ENCODE results near the gene TEX22. TPM values are rescaled to one million over a fixed set of nuclear protein-coding genes. Genes with fewer than 3 reads are reported as not detected.
A peak's percentile ranks its signal among the peaks of the same experiment; 100 is the strongest.

TEX22 gene
- total RNA-seq, 1 experiment from 2014 or later = 0.67 TPM

GRCh38 chr14:105444859-105445258, 46.5 kb downstream of the TEX22 start:
- peaks cover 16% of the 10 kb centered on the region for H3K36me3 ChIP-seq (ENCODE audit: insufficient read depth, low read length)
- no peak overlapping the region for H3K9ac ChIP-seq (ENCODE audit: low read length)
- H3K9me2 ChIP-seq (replicated peaks; ENCODE audit: insufficient read depth, low read length) = no peaks in the 10 kb centered on the region
- no peak overlapping the region for H2AFZ ChIP-seq (ENCODE audit: low read length)
- no peaks in the 10 kb centered on the region for H3K27me3 ChIP-seq (ENCODE audit: low read length)
- no peak for DNase-seq
- H3K9me3 ChIP-seq (ENCODE audit: low read length) = no peaks in the 10 kb centered on the region
- H3K4me3 ChIP-seq (ENCODE audit: low read length) = no peak overlapping the region
- H3K4me2 ChIP-seq (ENCODE audit: low read depth, low read length, poor library complexity, severe bottlenecking) = no peak overlapping the region
- H3K27ac ChIP-seq (ENCODE audit: low read length) = no peak overlapping the region
- 0 out of 2 replicates have a peak, but pooled peaks cover 3% of the 10 kb centered on the region for H3K4me1 ChIP-seq (ENCODE audit: low read length)
- H3K79me2 ChIP-seq (ENCODE audit: low read length) = peaks cover 14% of the 10 kb centered on the region
- peaks cover 41% of the 10 kb centered on the region for H4K20me1 ChIP-seq (ENCODE audit: insufficient read depth, low read depth, low read length)

GRCh38 chr14:105445290-105445689, 47.0 kb downstream of the TEX22 start:
- Histone ChIP-seq H3K4me3 (ENCODE audit: low read length) (no peak overlapping the region), H3K9me3 (ENCODE audit: low read length) (no peaks in the 10 kb centered on the region), H3K27ac (ENCODE audit: low read length) (no peak overlapping the region), H3K4me2 (ENCODE audit: low read depth, low read length, poor library complexity, severe bottlenecking) (no peak overlapping the region), H3K36me3 (ENCODE audit: insufficient read depth, low read length) (peaks cover 20% of the 10 kb centered on the region), H2AFZ (ENCODE audit: low read length) (no peak overlapping the region), H3K4me1 (ENCODE audit: low read length) (0 out of 2 replicates have a peak, but pooled peaks cover 3% of the 10 kb centered on the region), H3K9me2 (replicated peaks; ENCODE audit: insufficient read depth, low read length) (no peaks in the 10 kb centered on the region), H3K27me3 (ENCODE audit: low read length) (no peaks in the 10 kb centered on the region), H4K20me1 (ENCODE audit: insufficient read depth, low read depth, low read length) (peaks cover 41% of the 10 kb centered on the region), H3K9ac (ENCODE audit: low read length) (no peak overlapping the region), H3K79me2 (ENCODE audit: low read length) (peaks cover 11% of the 10 kb centered on the region)
- no peak for DNase-seq

- H3K79me2 ChIP-seq (ENCODE audit: low read length) = peaks cover 11% of the 10 kb centered on the region
- no peaks in the 10 kb centered on the region for H3K9me3 ChIP-seq (ENCODE audit: low read length)
- H3K27me3 ChIP-seq (ENCODE audit: low read length) = no peaks in the 10 kb centered on the region
- no peak overlapping the region for H3K9ac ChIP-seq (ENCODE audit: low read length)
- H3K9me2 ChIP-seq (replicated peaks; ENCODE audit: insufficient read depth, low read length) = no peaks in the 10 kb centered on the region
- H4K20me1 ChIP-seq (ENCODE audit: insufficient read depth, low read depth, low read length) = peaks cover 40% of the 10 kb centered on the region
- DNase-seq = no peak
- H3K4me2 ChIP-seq (ENCODE audit: low read depth, low read length, poor library complexity, severe bottlenecking) = no peak overlapping the region
- peaks cover 28% of the 10 kb centered on the region for H3K36me3 ChIP-seq (ENCODE audit: insufficient read depth, low read length)
- H3K27ac ChIP-seq (ENCODE audit: low read length) = no peak overlapping the region
- no peak overlapping the region for H3K4me3 ChIP-seq (ENCODE audit: low read length)
- no peak overlapping the region for H2AFZ ChIP-seq (ENCODE audit: low read length)
- H3K4me1 ChIP-seq (ENCODE audit: low read length) = 0 out of 2 replicates have a peak, but pooled peaks cover 3% of the 10 kb centered on the region
Observed at GRCh38 chr14:105445901-105446845, 47.8 kb downstream of the TEX22 start.

GRCh38 chr14:105446971-105447370, 48.6 kb downstream of the TEX22 start:
- H3K4me1 ChIP-seq (ENCODE audit: low read length) = 0 out of 2 replicates have a peak, but pooled peaks cover 3% of the 10 kb centered on the region
- peaks cover 11% of the 10 kb centered on the region for H3K79me2 ChIP-seq (ENCODE audit: low read length)
- no peak overlapping the region for H3K9ac ChIP-seq (ENCODE audit: low read length)
- H3K4me2 ChIP-seq (ENCODE audit: low read depth, low read length, poor library complexity, severe bottlenecking) = no peak overlapping the region
- peaks cover 42% of the 10 kb centered on the region for H4K20me1 ChIP-seq (ENCODE audit: insufficient read depth, low read depth, low read length)
- H3K27ac ChIP-seq (ENCODE audit: low read length) = no peak overlapping the region
- H3K4me3 ChIP-seq (ENCODE audit: low read length) = no peak overlapping the region
- peaks cover 31% of the 10 kb centered on the region for H3K36me3 ChIP-seq (ENCODE audit: insufficient read depth, low read length)
- no peaks in the 10 kb centered on the region for H3K9me3 ChIP-seq (ENCODE audit: low read length)
- no peak overlapping the region for H2AFZ ChIP-seq (ENCODE audit: low read length)
- no peaks in the 10 kb centered on the region for H3K9me2 ChIP-seq (replicated peaks; ENCODE audit: insufficient read depth, low read length)
- H3K27me3 ChIP-seq (ENCODE audit: low read length) = no peaks in the 10 kb centered on the region
- no peak for DNase-seq

- H3K4me1 ChIP-seq (ENCODE audit: low read length) = 0 out of 2 replicates have a peak, but pooled peaks cover 3% of the 10 kb centered on the region
- peaks cover 34% of the 10 kb centered on the region for H3K36me3 ChIP-seq (ENCODE audit: insufficient read depth, low read length)
- H4K20me1 ChIP-seq (ENCODE audit: insufficient read depth, low read depth, low read length) = peaks cover 41% of the 10 kb centered on the region
- H2AFZ ChIP-seq (ENCODE audit: low read length) = no peak overlapping the region
- no peaks in the 10 kb centered on the region for H3K9me3 ChIP-seq (ENCODE audit: low read length)
- no peak for DNase-seq
- peaks cover 11% of the 10 kb centered on the region for H3K79me2 ChIP-seq (ENCODE audit: low read length)
- no peak overlapping the region for H3K27ac ChIP-seq (ENCODE audit: low read length)
- no peak overlapping the region for H3K4me2 ChIP-seq (ENCODE audit: low read depth, low read length, poor library complexity, severe bottlenecking)
- H3K27me3 ChIP-seq (ENCODE audit: low read length) = no peaks in the 10 kb centered on the region
- no peaks in the 10 kb centered on the region for H3K9me2 ChIP-seq (replicated peaks; ENCODE audit: insufficient read depth, low read length)
- H3K9ac ChIP-seq (ENCODE audit: low read length) = peak overlapping the region; percentile 33; the same call in 1 of the 2 replicates
- no peak overlapping the region for H3K4me3 ChIP-seq (ENCODE audit: low read length)
Observed at GRCh38 chr14:105447651-105448640, 49.6 kb downstream of the TEX22 start.

GRCh38 chr14:105448706-105449111, 50.4 kb downstream of the TEX22 start:
- peaks cover 11% of the 10 kb centered on the region for H3K79me2 ChIP-seq (ENCODE audit: low read length)
- no peaks in the 10 kb centered on the region for H3K9me3 ChIP-seq (ENCODE audit: low read length)
- 0 out of 2 replicates have a peak, but pooled peaks cover 3% of the 10 kb centered on the region for H3K4me1 ChIP-seq (ENCODE audit: low read length)
- H3K27me3 ChIP-seq (ENCODE audit: low read length) = no peaks in the 10 kb centered on the region
- no peak overlapping the region for H3K4me2 ChIP-seq (ENCODE audit: low read depth, low read length, poor library complexity, severe bottlenecking)
- H3K9me2 ChIP-seq (replicated peaks; ENCODE audit: insufficient read depth, low read length) = no peaks in the 10 kb centered on the region
- no peak overlapping the region for H3K4me3 ChIP-seq (ENCODE audit: low read length)
- DNase-seq = peak; percentile 94
- H3K36me3 ChIP-seq (ENCODE audit: insufficient read depth, low read length) = peaks cover 35% of the 10 kb centered on the region
- H3K27ac ChIP-seq (ENCODE audit: low read length) = no peak overlapping the region
- no peak overlapping the region for H2AFZ ChIP-seq (ENCODE audit: low read length)
- H4K20me1 ChIP-seq (ENCODE audit: insufficient read depth, low read depth, low read length) = peaks cover 41% of the 10 kb centered on the region
- peak overlapping the region; percentile 33; the same call in 1 of the 2 replicates for H3K9ac ChIP-seq (ENCODE audit: low read length)

GRCh38 chr14:105449276-105450122, 51.2 kb downstream of the TEX22 start:
- Histone ChIP-seq H4K20me1 (ENCODE audit: insufficient read depth, low read depth, low read length) (peaks cover 41% of the 10 kb centered on the region), H3K9ac (ENCODE audit: low read length) (no peak overlapping the region), H3K27me3 (ENCODE audit: low read length) (no peaks in the 10 kb centered on the region), H3K27ac (ENCODE audit: low read length) (no peak overlapping the region), H3K4me1 (ENCODE audit: low read length) (0 out of 2 replicates have a peak, but pooled peaks cover 3% of the 10 kb centered on the region), H3K9me3 (ENCODE audit: low read length) (no peaks in the 10 kb centered on the region), H3K9me2 (replicated peaks; ENCODE audit: insufficient read depth, low read length) (no peaks in the 10 kb centered on the region), H3K4me3 (ENCODE audit: low read length) (no peak overlapping the region), H3K36me3 (ENCODE audit: insufficient read depth, low read length) (peaks cover 39% of the 10 kb centered on the region), H3K4me2 (ENCODE audit: low read depth, low read length, poor library complexity, severe bottlenecking) (no peak overlapping the region), H3K79me2 (ENCODE audit: low read length) (peaks cover 11% of the 10 kb centered on the region), H2AFZ (ENCODE audit: low read length) (no peak overlapping the region)
- no peak for DNase-seq
